Measurements from ENCODE around the gene AFAP1L1.

Gene AFAP1L1

DNA sequence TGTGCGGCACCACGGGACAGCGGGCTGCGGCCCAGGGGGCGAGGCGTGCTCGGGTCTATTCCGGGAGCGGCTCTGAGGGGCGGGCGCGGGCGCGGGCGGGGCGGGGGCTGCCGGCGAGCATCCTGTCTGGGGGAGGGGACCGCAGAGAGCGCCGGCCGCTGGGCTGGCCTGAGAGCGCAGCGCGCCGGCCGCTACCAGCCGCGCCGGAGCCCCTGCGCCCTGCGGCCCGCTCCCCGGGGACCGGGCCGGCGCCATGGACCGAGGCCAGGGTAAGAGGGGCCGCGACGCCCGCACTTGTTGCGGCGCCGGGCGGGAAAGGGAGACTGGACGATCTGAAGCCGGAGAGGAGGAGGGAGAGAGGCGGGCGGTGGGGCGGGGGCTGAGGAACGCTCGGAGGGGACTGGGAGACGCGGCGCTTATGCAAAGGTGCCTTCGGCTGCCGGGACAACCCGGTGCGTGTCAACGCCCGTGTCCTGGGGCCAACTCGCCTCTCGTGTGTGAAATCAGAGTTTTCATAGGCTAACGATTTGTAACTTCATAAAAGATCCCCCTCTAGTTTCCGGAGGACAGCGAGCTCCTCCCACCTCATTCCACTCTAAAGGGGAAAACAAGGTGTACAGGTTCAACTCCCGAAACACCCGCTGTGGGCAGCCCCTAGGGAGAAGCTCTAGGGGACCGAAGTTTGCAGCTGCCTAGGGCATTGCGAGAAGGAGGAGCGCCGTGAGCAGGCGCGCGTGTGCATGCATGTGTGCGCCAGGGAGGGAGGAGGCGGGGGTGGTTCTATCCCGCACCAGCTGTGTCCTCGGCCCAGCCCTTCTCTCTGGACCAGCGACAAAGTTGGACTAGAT is at the start of gene AFAP1L1:
Gene AFAP1L1, plus strand, starts transcription at position 144 of the 848 bp plus-strand sequence. Its CDS starts 110 bp downstream, at position 254.
- H3K27ac ChIP-seq = no peak within 1 kb of the TSS
- H4K20me1 ChIP-seq (ENCODE audit: insufficient read depth) = no peaks in the 10 kb centered on the region
- H3K36me3 ChIP-seq (ENCODE audit: insufficient read depth) = no peaks in the 10 kb centered on the region
- TF ChIP-seq, protein P1, sequence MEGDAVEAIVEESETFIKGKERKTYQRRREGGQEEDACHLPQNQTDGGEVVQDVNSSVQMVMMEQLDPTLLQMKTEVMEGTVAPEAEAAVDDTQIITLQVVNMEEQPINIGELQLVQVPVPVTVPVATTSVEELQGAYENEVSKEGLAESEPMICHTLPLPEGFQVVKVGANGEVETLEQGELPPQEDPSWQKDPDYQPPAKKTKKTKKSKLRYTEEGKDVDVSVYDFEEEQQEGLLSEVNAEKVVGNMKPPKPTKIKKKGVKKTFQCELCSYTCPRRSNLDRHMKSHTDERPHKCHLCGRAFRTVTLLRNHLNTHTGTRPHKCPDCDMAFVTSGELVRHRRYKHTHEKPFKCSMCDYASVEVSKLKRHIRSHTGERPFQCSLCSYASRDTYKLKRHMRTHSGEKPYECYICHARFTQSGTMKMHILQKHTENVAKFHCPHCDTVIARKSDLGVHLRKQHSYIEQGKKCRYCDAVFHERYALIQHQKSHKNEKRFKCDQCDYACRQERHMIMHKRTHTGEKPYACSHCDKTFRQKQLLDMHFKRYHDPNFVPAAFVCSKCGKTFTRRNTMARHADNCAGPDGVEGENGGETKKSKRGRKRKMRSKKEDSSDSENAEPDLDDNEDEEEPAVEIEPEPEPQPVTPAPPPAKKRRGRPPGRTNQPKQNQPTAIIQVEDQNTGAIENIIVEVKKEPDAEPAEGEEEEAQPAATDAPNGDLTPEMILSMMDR (conservative IDR thresholded peaks at IDR 0.05; ENCODE audit: low read depth, low read length) = no peak
- H3K27me3 ChIP-seq (ENCODE audit: insufficient read depth, low read depth) = no peaks in the 10 kb centered on the region
- H3K4me1 ChIP-seq (ENCODE audit: low read depth, poor library complexity, severe bottlenecking) = no peaks in the 10 kb centered on the region
- H3K79me2 ChIP-seq (ENCODE audit: insufficient read depth, low read depth) = no peaks in the 10 kb centered on the region
- H3K4me3 ChIP-seq (IDR thresholded peaks at IDR 0.05; ENCODE audit: insufficient read depth, low read depth, low read length) = no peak within 1 kb of the TSS
- no peak within 1 kb of the TSS for H3K4me2 ChIP-seq
- H2AFZ ChIP-seq (ENCODE audit: low read depth) = no peak within 1 kb of the TSS
- H3K9ac ChIP-seq = no peak within 1 kb of the TSS

DNA sequence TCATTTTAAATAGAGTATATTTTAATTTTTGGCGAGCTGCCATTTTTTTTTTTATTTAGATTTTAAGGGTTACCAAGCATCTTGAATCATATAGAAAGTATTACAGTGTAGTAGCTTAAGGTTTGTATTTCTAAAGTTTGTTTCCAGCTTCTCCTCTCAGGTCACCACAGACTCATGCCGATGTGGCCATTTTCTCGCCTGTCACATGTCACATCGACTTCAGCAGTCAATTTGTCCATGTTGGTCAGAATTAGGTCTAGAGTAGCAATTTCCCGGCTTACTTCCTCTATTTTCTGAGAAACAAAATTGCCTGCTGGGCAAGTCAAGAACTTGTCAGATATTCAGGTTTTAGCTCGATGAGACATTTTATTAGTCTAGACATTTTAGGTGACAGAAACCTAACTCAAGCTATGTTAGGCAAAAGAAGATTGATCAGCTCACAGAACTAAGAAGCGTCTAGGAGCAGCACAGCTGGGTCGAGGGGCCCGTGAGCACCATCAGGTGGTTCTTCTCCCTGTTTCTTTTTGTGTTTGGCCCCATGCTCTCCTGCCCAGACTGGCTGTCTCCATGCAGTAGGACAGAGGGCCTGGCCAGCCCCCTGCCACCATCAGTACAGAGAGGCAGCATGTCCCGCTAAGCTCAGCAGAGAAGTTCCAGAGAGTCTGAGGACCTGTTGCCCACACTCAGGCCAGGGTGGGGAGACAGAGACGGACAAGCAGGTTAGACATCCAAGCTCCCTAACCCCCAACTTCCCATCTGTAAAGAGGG is 48.4 kb upstream of the AFAP1L1 start:
- Histone ChIP-seq H3K27ac (no peak overlapping the region), H4K20me1 (ENCODE audit: insufficient read depth) (no peaks in the 10 kb centered on the region), H3K4me1 (ENCODE audit: low read depth, poor library complexity, severe bottlenecking) (no peaks in the 10 kb centered on the region), H3K79me2 (ENCODE audit: insufficient read depth, low read depth) (no peaks in the 10 kb centered on the region), H3K27me3 (ENCODE audit: insufficient read depth, low read depth) (no peaks in the 10 kb centered on the region), H3K4me3 (IDR thresholded peaks at IDR 0.05; ENCODE audit: insufficient read depth, low read depth, low read length) (no peak overlapping the region), H3K36me3 (ENCODE audit: insufficient read depth) (no peaks in the 10 kb centered on the region), H3K4me2 (no peak overlapping the region), H2AFZ (ENCODE audit: low read depth) (no peak overlapping the region), H3K9ac (no peak overlapping the region)
- TF ChIP-seq, protein P1 (conservative IDR thresholded peaks at IDR 0.05; ENCODE audit: low read depth, low read length) = no peak

DNA sequence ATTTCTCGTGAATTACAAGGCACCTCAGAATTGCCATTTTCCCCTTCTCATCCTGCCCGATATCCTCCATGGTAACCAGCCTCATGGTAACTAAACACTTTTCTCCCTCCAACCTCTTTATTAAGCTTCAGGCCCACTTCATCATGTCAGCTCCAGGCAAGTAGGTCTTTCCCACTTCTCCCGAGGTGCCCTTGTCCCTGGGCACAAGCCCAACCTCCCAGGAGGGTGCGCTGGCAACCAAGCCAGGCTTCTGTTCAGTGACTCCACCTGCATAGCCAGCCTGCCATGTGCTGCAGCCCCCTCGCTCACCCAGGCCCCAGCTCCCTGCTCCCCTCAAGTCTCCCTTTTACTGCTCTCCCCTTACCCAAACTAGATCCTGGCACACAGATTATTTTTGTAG is 47.4 kb upstream of the AFAP1L1 start:
- Histone ChIP-seq H3K9ac (no peak overlapping the region), H3K27ac (no peak overlapping the region), H4K20me1 (ENCODE audit: insufficient read depth) (no peaks in the 10 kb centered on the region), H3K36me3 (ENCODE audit: insufficient read depth) (no peaks in the 10 kb centered on the region), H3K4me3 (IDR thresholded peaks at IDR 0.05; ENCODE audit: insufficient read depth, low read depth, low read length) (no peak overlapping the region), H3K4me2 (no peak overlapping the region), H3K27me3 (ENCODE audit: insufficient read depth, low read depth) (no peaks in the 10 kb centered on the region), H3K4me1 (ENCODE audit: low read depth, poor library complexity, severe bottlenecking) (no peaks in the 10 kb centered on the region), H2AFZ (ENCODE audit: low read depth) (no peak overlapping the region), H3K79me2 (ENCODE audit: insufficient read depth, low read depth) (no peaks in the 10 kb centered on the region)
- TF ChIP-seq, protein P1 (conservative IDR thresholded peaks at IDR 0.05; ENCODE audit: low read depth, low read length) = no peak

DNA sequence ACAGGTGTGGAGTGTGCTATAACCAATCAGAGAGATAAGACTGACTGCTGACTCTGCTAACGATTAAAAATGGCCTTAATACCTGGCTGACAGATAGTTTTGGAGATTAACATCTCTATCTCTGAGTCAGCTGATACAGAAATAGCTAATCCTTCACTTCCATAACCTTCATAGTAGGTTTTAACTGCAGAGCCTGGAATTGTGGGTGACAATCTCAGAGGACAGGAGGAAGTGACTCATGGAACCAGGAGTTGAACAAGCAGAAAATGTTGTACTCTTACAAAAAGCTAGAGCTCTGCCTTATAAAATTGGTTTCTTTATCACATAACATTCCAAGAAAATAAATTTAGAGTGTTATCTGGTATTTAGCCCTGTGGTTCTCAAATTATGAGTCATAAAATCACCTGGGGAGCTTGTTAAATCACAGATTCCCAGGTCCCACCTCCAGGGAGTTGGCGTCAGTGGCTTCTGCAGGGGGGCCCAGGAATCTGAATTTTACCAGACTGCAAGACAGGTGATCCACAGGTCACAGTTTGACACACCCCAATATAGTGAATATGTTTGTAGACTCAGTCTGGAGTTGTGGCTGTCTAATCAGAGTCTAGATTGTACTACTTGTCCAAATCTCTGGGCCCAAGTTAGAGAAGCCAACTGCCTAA is 44.4 kb upstream of the AFAP1L1 start:
- Histone ChIP-seq H3K4me1 (ENCODE audit: low read depth, poor library complexity, severe bottlenecking) (no peaks in the 10 kb centered on the region), H3K9ac (no peak overlapping the region), H3K4me2 (no peak overlapping the region), H3K79me2 (ENCODE audit: insufficient read depth, low read depth) (no peaks in the 10 kb centered on the region), H3K4me3 (IDR thresholded peaks at IDR 0.05; ENCODE audit: insufficient read depth, low read depth, low read length) (no peak overlapping the region), H4K20me1 (ENCODE audit: insufficient read depth) (no peaks in the 10 kb centered on the region), H3K27ac (no peak overlapping the region), H3K36me3 (ENCODE audit: insufficient read depth) (no peaks in the 10 kb centered on the region), H3K27me3 (ENCODE audit: insufficient read depth, low read depth) (no peaks in the 10 kb centered on the region), H2AFZ (ENCODE audit: low read depth) (no peak overlapping the region)
- TF ChIP-seq, protein P1 (conservative IDR thresholded peaks at IDR 0.05; ENCODE audit: low read depth, low read length) = no peak
